Coronary artery (tissue), 2 donors: ENCODE results near the gene CDCA7.

Experiments used
- DNase-seq: peaks from one replicate; pipeline ENCODE4 v3.0.0-alpha.2; 2017; ENCODE audit warnings: low spot score
- H3K27ac ChIP-seq, 2 donors: fragments of 200-600 bp; sonication (generic); one replicate each; pipeline ENCODE4 v1.5.1; 2016 to 2019
- H3K4me3 ChIP-seq: fragments of 200-600 bp; sonication (generic); 2 replicates; pipeline ENCODE4 v1.5.1; 2016; ENCODE audit warnings: mild to moderate bottlenecking, moderate library complexity
- TF ChIP-seq, protein P1 (sequence below): fragments of 200-600 bp; sonication (generic); IDR thresholded peaks from one replicate; pipeline ENCODE4 v1.5.1; 2019; ENCODE audit warnings: antibody characterized with exemption

CDCA7 gene

DNA sequence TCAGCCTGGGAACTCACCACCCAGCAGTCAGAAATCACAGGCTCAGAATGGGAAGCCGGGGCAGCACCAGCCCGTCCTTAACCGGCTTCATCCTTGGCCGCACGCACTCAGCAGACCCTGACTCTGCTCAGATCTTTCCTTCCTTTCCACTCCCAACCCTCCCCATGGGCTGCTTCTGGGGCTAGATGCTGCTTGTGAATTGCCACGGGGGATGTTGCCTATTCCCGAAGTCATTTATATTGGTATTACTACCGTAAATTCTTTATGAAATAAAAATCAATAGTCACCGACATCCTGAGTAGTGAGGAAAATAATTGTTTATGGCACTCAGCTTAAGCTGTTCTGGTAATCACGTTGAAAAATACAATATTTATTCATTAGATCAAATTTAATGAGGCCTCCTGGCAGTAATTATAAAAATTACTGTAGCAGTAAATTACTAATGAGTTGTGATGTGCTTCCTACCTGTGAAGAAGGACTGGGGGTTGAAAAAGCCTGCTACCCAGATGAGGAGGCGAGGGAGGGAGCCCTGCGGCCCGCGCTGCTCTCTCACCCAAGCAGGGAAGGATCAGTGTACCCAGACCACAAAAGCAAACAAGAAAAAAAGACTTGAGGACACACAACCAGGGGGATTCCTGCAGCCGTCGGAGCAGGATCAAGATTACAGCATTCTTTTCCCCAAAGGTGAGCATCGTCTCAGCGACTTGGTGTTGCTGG is 31.5 kb downstream of the CDCA7 start:
- Histone ChIP-seq H3K4me3 (no peak overlapping the region), H3K27ac (no peak overlapping the region)
- DNase-seq: no peak
- TF ChIP-seq, protein P1, sequence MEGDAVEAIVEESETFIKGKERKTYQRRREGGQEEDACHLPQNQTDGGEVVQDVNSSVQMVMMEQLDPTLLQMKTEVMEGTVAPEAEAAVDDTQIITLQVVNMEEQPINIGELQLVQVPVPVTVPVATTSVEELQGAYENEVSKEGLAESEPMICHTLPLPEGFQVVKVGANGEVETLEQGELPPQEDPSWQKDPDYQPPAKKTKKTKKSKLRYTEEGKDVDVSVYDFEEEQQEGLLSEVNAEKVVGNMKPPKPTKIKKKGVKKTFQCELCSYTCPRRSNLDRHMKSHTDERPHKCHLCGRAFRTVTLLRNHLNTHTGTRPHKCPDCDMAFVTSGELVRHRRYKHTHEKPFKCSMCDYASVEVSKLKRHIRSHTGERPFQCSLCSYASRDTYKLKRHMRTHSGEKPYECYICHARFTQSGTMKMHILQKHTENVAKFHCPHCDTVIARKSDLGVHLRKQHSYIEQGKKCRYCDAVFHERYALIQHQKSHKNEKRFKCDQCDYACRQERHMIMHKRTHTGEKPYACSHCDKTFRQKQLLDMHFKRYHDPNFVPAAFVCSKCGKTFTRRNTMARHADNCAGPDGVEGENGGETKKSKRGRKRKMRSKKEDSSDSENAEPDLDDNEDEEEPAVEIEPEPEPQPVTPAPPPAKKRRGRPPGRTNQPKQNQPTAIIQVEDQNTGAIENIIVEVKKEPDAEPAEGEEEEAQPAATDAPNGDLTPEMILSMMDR: no peak

DNA sequence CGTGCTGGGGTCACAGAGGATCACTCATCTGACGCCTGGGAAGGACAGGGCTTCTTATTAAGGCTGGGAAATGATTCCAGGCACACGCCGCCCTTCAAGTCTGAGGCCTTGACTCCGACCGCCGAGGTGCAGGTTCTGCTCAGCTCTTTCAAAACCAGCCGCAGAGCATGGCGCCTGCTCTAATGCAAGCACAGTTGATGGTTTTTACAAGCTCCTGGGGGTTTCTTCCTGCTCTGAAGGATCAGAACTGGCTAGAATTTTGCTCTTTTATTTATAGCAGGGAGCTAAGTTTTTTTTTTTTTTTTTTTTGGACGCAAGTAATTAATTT is 32.0 kb downstream of the CDCA7 start:
- DNase-seq: no peak
- Histone ChIP-seq H3K4me3 (no peak overlapping the region), H3K27ac (no peak overlapping the region)
- TF ChIP-seq, protein P1: no peak

DNA sequence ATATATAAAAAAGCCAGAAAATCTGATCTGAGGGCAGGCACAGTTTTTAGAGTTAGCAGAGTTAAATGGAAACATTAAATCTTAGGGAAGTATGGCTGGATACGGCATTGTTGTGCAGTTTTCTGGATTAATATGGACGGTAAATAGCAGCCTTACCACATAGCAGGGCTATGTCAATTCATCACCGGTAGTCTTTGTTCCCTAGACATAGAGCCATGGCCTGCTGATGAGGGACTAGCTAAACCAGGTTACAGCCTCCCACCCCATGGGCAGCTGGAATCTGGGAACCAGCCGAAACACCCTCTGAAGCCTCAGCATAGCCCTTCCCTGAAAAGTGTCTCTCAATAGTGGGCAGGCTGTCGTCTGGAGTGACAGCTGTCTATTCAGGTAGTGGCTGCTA is 32.4 kb downstream of the CDCA7 start:
- TF ChIP-seq, protein P1: no peak

DNA sequence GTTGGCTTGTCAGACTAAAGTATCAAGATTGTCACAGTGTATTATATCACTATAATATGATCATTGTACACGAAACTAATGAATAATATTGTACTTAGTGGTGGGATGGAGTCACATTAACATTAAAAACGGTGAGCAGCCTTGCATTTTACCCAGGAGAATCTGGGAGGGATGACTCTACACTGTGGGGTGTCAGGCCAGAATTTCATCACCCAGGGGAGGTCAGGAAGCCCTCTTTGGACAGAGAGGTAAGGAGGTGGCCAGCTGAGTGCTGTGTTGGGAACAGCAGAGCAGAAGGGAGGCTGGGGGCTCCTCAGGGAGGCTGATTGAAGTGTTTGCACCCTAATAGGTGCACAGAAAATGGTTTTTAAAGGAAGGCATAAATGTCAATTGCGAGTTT is 33.0 kb downstream of the CDCA7 start:
- no peak overlapping the region for H3K4me3 ChIP-seq
- TF ChIP-seq, protein P1: no peak

More for the DNA sequence above, 32.4 kb downstream of the CDCA7 start:
- Histone ChIP-seq H3K4me3 (no peak overlapping the region), H3K27ac (no peak overlapping the region)
- no peak for DNase-seq

DNA sequence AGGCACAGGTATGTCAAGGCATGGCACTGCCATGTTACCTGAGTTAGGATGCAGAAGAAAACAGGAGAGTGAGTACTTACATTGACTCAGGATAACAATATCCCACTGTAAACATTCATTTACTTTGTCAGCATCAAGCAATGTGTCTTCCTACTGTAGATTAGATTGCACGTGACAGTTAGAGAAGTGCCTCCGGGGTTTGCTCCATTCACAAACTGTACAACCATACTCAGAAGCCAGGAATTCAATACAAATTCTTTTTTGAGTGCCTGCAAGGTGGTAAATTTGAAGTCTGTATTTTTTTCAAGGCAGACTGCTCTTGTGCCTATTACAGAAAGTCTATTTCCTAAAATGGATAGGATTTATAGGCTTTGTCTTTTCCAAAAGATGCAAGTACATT is 34.1 kb downstream of the CDCA7 start:
- Histone ChIP-seq H3K4me3 (no peak overlapping the region), H3K27ac (no peak overlapping the region)
- TF ChIP-seq, protein P1: no peak
- DNase-seq: no peak

More for the DNA sequence above, 33.0 kb downstream of the CDCA7 start:
- H3K27ac ChIP-seq: no peak overlapping the region
- no peak for DNase-seq

DNA sequence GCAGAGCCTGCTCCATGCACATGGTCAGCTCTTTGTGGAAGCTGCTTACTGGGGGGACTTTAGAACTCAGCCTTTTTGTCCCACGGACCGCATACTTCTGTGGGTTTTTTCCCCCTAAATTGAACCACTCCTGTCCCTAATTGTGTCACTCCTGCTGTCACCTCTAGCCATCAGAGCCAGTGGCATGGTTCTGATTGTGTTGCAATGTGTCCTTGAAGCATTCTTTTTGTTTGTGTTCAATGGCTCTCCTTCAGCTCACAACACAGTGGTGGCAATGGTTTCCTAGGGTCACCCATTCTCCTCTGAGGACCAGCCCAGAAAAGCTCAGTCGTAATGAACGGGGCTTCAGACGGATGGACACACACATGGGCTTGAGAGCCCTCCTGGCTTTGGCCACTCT is 35.4 kb downstream of the CDCA7 start:
- TF ChIP-seq, protein P1: no peak
- no peak for DNase-seq
- Histone ChIP-seq H3K27ac (no peak overlapping the region), H3K4me3 (no peak overlapping the region)

DNA sequence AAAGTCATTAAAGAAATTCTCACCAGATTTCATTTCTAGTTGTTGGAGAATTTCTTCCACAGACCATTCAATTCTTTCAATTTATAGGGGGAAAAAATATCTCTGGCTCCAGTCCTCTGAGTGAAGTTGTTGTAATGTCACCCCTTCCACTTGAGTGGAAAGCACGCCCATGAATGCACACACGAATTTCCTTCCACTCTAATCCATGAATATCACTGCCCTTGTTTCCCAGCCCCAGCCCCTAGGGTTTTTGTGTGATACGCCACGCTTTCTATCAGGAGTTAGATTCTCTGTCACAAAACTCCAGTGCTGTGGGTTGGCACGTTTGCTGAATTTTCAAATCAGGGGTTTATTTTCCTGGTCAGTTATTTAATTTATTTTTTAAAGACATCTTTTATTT is 38.1 kb downstream of the CDCA7 start:
- TF ChIP-seq, protein P1: no peak
- no peak overlapping the region for H3K27ac ChIP-seq
- no peak overlapping the region for H3K4me3 ChIP-seq
- no peak for DNase-seq
